Activated T-cell treated with anti-CD3 and anti-CD28 coated beads, Interleukin-2, amount 50 U/mL, for 4 hours (primary cell): ENCODE measurements around the gene PPFIBP1. TPM values are rescaled to one million over a fixed set of nuclear protein-coding genes. Genes with fewer than 3 reads are reported as not detected.
"Not testable (repeated sequence)": the region's sequence is repeated elsewhere in the genome, so short reads cannot be mapped to it uniquely, and the experiment has no call there.

Experiments used
- ATAC-seq, 2 donors: fragments of 200-7000 bp; cut with Tn5 transposase; one replicate each; pipeline ENCODE4 v1.10.0; 2021
- DNase-seq: peaks from one replicate; pipeline ENCODE4 v3.0.0-alpha.2; 2020
- H3K27me3 Mint-ChIP-seq: one replicate; pipeline ENCODE4 v1.8.0; 2021; ENCODE audit warnings: low read depth, mixed read lengths
- H3K36me3 Mint-ChIP-seq: one replicate; pipeline ENCODE4 v1.8.0; 2022; ENCODE audit warnings: mixed read lengths; ENCODE audit not compliant: insufficient read depth
- H3K4me1 Mint-ChIP-seq: one replicate; pipeline ENCODE4 v1.8.0; 2021; ENCODE audit warnings: low read depth, mixed read lengths
- H3K4me3 Mint-ChIP-seq: one replicate; pipeline ENCODE4 v1.8.0; 2021; ENCODE audit warnings: mild to moderate bottlenecking, moderate library complexity, mixed read lengths
- H3K9me3 Mint-ChIP-seq: one replicate; pipeline ENCODE4 v1.8.0; 2021; ENCODE audit warnings: mixed read lengths
- total RNA-seq, 3 donors: library from RNA; stranded (reverse); gene quantifications; one replicate each; pipeline ENCODE4 v1.2.1, GENCODE V29; 2021

Gene PPFIBP1
- total RNA-seq, 3 donors from 2014 or later = 7.4 to 11.6 (median 10.9) TPM

- ATAC-seq, H3K9me3 Mint-ChIP-seq, DNase-seq, H3K4me1 Mint-ChIP-seq, H3K27me3 Mint-ChIP-seq, H3K4me3 Mint-ChIP-seq: not testable (repeated sequence)
- peaks cover 39% of the 10 kb centered on the region for H3K36me3 Mint-ChIP-seq
These were observed 210.3 kb downstream of the PPFIBP1 start for GRCh38 chr12:27734321-27734720.

- H3K4me1 Mint-ChIP-seq = no peaks in the 10 kb centered on the region
- no peaks in the 10 kb centered on the region for H3K9me3 Mint-ChIP-seq
- DNase-seq (no peak), ATAC-seq (no peak)
- H3K27me3 Mint-ChIP-seq = no peaks in the 10 kb centered on the region
- H3K36me3 Mint-ChIP-seq = peaks cover 42% of the 10 kb centered on the region
- no peak overlapping the region for H3K4me3 Mint-ChIP-seq
These were observed 219.6 kb downstream of the PPFIBP1 start for GRCh38 chr12:27743601-27744000.

Other genes starting within 250 kb of the PPFIBP1 start
- 1 to 10 TPM; 3.8 to 7.4 (median 6.8) TPM for gene BMAL2, start 191.4 kb upstream of the PPFIBP1 start, total RNA-seq
- gene SMCO2, start 77.5 kb upstream of the PPFIBP1 start, total RNA-seq = not detected
- gene REP15, start 172.2 kb downstream of the PPFIBP1 start, total RNA-seq = under 1 TPM; 0.35 to 0.38 (median 0.37) TPM
- 10 to 100 TPM; 75.2 to 79.6 (median 79.1) TPM for gene MRPS35, start 186.6 kb downstream of the PPFIBP1 start, total RNA-seq